GM18951 (cell line): ENCODE results near the gene PXYLP1.
"Not testable (repeated sequence)": the region's sequence is repeated elsewhere in the genome, so short reads cannot be mapped to it uniquely, and the experiment has no call there.

Experiments
- POLR2A ChIP-seq: IDR thresholded peaks from 4 replicates; pipeline ENCODE4 v1.6.1; 2011; ENCODE audit warnings: mild to moderate bottlenecking; ENCODE audit not compliant: insufficient read length, insufficient read depth; ENCODE audit errors: extremely low read depth
- in situ Hi-C: fragments of 300-500 bp; cut with MboI; formaldehyde crosslinking; loops from one replicate; pipeline ENCODE4 v1.12.0; 2022; ENCODE audit warnings: low sequenced_read_pairs, mixed read lengths, inconsistent platforms; ENCODE audit not compliant: unreplicated experiment

The PXYLP1 gene

DNA sequence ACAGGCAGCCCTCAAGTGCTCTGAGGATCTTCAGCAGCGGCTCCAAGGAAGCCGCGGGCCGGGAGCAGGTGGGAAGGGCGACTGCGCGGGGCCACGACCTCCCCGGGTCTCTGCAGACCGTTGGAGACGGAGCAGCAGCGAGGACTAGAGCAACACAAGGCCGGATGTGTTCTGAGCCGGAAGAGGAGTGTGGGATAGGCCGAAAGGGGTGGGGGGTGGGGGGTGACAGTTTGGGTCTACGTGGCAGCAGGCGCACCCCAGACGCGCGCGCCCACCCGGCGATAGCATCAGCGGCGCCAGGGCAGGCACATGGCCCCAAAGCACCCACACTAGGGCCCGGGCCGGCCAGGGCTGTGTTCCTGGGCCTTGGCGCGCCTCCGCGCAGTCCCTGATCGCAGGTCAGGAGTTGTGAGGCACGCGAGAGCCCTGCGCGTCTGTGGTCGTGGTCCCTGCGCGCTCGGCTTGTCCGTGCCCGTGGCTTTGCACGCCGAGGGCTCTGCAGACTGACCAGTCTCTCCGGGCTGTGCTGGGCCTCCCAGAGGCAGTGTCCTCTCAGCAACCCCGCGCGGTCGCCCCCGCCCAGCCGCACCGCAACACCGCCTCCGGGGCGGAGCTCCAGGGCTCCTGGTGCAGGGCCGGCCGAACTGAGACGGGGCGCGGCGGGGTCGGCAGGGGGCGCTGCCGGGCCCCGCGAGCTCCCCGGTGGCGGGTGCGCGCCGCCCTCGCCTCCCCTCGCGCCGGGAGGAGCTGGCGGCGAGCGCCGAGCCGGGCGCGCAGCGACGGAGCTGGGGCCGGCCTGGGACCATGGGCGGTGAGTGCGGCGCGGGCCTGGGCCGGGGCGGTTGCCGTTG is at the start of gene PXYLP1:
Gene PXYLP1, plus strand, starts transcription at position 725 of the 851 bp plus-strand sequence. CDS start 28,351 bp downstream, outside the sequence.
- TF ChIP-seq POLR2A, result peak; percentile 76
- in situ Hi-C loops, result no loop called here

GRCh38 chr3:141183606-141184005 is 48.0 kb upstream of the PXYLP1 start:
- TF ChIP-seq POLR2A, result no peak
- in situ Hi-C loops, result no loop called here

DNA sequence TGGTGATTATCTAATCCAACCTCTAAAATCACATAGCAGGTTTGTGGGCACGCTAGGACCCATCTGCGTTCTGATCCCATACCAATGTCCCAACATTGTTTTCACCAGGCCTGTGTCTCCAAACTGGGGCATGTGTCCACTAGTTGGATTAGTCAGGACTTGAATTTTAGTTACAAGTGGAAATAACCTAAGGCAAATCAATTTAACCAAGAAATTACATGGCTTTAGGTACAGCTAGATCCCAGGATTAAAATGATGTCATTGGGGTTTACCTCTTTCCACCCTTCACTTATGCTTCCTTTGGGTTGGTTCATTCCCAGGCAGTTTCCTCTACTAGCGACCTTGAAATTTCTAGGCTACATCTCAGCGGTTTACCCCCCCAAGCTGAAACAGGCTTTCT is 47.2 kb upstream of the PXYLP1 start:
- TF ChIP-seq POLR2A, result no peak
- in situ Hi-C loops, result no loop called here

GRCh38 chr3:141191097-141191749 is 40.4 kb upstream of the PXYLP1 start:
- in situ Hi-C loops, result loop anchor here (10.0 kb wide), 1 partner anchor 186 kb away; no protein-coding TSS in a partner anchor
- no peak for TF ChIP-seq POLR2A

DNA sequence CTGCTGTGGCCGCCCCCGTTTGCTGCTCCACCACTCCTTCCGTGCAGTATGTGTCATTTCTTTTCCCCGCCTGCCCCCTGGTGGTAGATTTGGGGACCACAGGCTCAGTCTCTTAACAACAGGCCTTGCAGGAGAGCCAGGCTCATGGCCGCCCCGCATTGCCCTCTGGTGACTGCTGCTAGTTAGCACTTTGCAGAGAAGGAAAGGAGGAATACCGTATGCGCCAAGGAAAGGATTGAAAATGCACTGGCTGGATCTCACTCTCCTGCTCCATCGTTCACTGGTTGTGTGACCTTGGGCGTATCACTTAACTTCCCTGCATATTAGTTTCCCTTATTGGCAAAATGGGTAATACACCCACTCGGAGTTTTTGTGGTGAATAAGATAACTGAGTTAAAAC is 39.3 kb upstream of the PXYLP1 start:
- TF ChIP-seq POLR2A, result no peak
- in situ Hi-C loops, result loop anchor here (10.0 kb wide), 1 partner anchor 188 kb away; no protein-coding TSS in a partner anchor

DNA sequence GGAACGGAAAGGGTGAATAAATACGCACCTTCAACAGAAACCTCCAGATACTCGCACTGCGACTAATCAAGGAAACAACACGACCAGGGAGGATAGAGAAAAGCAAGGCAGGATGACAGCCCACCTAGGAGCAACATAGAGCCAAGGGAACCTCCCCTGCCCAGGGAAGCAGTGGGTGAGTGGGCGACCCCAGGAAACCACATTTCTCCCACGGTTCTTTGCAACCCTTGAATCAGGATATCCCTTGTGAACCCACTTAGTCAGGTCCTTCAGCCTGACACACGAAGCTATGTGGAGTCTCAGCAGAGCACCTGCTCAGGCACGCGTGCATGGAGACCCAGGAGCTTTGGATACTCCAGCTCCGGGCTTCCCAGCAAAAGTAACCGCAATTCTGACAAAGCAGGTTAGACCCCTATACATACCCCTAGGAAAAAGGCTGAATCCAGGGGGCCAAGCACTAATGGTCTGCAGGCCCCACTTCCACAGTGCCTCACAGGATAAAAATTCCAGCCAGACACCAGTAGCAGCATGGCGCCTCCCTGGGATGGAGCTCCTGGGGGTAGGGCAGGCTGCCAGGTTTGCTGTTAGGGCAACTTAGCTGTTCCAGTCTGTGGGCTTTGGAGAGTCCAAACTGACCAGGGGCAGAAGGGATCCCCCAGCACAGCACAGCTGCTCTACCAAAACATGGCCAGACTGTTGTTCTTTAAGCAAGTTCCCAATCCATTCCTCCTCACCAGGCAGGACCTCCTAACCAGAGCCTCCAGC is 38.4 kb upstream of the PXYLP1 start:
- in situ Hi-C loops, result loop anchor here (10.0 kb wide), 1 partner anchor 188 kb away; no protein-coding TSS in a partner anchor
- TF ChIP-seq POLR2A, result no peak

DNA sequence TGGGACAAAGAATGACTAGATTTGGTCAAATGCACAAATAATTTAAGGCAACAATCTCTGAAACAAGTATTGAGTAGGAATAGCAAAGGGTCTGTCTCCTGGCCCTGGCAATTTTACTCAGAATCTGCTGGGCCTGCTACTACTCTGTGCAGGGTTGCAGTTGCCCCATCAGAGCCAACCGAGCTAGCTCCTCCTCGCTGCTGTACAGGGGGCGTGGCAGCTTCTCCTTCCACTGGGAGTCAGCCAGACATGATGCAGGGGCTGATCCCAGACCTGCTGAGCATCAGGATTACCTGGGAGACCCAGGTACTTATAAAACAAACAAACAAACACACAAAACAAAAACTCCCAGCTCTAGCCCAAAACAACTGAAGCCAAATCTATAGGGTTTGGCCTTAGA is 30.5 kb upstream of the PXYLP1 start:
- no peak for TF ChIP-seq POLR2A
- in situ Hi-C loops, result no loop called here

DNA sequence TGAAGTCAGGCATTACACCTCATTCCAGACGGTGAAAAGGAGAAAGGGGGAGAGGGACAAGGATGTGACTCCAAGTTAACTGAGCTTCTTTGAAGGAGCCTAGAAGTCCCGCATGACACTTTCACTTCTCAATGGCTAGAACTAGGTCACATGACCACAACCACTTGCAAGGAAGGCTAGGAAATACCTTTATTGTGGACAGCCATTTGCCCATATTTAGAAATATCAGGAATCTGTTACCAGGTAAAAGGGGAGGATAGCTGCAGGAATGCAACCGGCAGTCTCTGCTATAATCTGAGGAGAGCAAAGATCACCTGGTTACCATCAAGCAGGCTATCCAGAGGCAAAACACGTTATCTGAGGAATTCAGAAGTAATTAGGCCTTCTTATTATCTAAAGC is 28.9 kb upstream of the PXYLP1 start:
- TF ChIP-seq POLR2A, result no peak
- in situ Hi-C loops, result no loop called here

DNA sequence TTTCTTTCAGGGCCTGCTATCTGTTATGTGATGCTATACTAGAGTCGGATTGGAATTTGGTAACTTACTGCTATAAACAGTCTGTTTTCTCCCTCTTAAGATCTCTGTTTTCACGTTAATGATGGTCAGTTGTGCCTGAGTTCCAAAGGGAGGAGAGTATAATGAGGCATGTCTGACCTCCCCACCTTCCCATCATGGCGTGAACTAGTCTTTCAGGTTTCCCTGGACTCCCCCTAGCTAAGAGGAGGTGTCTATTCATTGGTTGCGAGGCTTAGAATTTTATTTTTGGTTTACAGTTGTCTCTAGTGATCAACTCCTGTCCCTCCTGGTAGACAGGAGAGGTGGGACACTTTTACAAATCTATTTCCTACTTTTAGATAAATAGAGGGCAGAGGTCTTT is 27.8 kb upstream of the PXYLP1 start:
- no peak for TF ChIP-seq POLR2A
- in situ Hi-C loops, result no loop called here

- in situ Hi-C loops, result no loop called here
Observed at GRCh38 chr3:141204343-141204742, 27.3 kb upstream of the PXYLP1 start.

GRCh38 chr3:141211306-141211705 is 20.3 kb upstream of the PXYLP1 start:
- in situ Hi-C loops, result not testable (repeated sequence)

More at GRCh38 chr3:141204343-141204742, 27.3 kb upstream of the PXYLP1 start:
- TF ChIP-seq POLR2A, result no peak

DNA sequence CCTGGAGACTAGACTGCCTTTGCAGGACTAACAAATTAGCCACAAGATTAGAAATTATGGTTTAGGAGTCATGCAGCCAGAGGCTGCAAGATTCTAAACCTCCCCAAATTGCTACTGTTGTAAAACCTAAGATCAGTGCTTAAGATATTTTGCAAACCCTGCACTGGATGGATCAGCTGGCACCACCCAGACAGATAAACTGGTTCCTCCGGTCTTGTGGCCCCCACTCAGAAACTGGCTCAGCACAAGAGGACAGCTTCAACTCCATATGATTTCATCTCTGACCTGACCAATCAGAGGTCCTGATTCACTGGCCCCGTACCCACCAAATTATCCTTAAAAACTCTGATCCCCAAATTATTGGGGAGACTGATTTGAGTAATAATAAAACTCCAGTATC is 19.5 kb upstream of the PXYLP1 start:
- TF ChIP-seq POLR2A, result no peak
- in situ Hi-C loops, result no loop called here

DNA sequence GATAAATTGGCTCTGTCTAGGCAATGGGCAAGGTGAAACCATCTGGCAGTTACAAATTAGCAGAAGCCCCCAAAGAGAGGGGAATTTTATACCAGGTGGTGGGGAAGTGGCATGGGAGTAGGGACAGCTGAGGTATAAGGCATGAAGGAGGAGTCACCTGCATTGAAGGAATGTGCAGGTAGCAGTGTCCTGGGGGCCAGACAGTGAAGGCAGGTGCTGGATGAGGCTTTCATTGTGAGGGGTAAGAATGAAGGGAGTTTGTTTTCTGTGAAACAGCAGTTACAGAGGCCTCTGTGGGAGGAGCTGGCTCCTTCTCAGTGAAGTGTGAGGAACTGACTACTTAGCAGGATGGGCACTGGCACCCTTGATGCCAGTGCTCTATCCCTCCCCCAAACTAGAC is 19.1 kb upstream of the PXYLP1 start:
- in situ Hi-C loops, result no loop called here
- TF ChIP-seq POLR2A, result no peak

DNA sequence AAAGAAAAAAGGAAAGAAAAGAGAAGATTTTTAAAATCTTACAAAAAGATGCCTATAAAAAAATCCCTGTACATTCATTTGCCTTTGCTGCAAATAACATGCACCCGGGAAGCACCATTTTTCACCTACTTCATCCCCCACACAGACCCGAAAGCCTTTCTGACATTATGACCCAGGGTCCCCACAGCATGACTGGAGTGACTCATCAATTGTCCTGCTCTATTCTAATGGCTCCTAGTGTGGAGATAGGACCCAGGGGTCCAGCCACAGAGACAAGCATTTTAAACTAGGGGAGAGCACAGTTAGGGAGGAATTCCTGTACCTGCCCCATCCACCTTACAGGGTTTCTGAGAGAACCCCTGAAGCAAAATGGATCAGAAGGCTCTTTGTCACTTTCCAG is 14.7 kb upstream of the PXYLP1 start:
- TF ChIP-seq POLR2A, result no peak
- in situ Hi-C loops, result no loop called here

GRCh38 chr3:141217389-141217788 is 14.2 kb upstream of the PXYLP1 start:
- no peak for TF ChIP-seq POLR2A
- in situ Hi-C loops, result no loop called here
